Activated T-cell treated with anti-CD3 and anti-CD28 coated beads, Interleukin-2, amount 50 U/mL, for 48 hours (primary cell): ENCODE data around the gene HLA-DQB1.

Source experiments
- DNase-seq, 2 experiments: peaks; one replicate each; pipeline ENCODE4 v3.0.0-alpha.2; 2020

Gene HLA-DQB1

DNA sequence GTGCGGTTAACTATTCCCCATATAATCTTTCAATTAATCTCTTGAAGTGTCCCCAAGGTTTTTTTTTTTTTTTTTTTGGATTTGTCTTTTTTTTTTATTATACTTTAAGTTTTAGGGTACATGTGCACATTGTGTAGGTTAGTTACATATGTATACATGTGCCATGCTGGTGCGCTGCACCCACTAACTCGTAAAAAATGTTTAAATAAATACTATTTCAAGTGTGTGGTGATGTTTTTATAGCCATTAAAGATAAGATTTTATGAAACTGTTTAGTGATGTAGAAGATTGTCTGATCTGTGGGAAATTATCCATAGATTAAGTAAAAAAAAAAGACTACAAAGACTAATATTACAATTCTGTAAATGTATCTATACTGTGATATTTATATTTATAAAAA, 41.9 kb downstream of the HLA-DQB1 start:
- DNase-seq = no peak

DNA sequence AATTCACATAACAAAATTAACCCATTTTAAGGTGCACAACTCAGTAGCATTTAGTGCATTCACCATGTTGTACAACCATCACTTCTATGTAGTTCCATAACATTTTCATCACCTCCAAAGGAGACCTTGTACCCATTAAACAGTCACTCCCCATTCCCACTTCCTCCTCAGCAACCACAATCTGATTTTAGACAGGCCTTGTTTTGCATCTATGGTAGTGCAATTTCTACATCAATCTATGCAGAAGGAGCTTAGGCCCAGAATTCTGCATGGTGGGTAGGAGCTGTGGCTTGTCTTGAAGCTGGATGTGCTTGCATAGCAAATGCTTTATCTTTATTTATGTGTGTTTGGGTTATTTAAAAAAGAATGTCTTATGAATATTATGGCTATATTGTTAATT, 42.8 kb downstream of the HLA-DQB1 start:
- DNase-seq = no peak

DNA sequence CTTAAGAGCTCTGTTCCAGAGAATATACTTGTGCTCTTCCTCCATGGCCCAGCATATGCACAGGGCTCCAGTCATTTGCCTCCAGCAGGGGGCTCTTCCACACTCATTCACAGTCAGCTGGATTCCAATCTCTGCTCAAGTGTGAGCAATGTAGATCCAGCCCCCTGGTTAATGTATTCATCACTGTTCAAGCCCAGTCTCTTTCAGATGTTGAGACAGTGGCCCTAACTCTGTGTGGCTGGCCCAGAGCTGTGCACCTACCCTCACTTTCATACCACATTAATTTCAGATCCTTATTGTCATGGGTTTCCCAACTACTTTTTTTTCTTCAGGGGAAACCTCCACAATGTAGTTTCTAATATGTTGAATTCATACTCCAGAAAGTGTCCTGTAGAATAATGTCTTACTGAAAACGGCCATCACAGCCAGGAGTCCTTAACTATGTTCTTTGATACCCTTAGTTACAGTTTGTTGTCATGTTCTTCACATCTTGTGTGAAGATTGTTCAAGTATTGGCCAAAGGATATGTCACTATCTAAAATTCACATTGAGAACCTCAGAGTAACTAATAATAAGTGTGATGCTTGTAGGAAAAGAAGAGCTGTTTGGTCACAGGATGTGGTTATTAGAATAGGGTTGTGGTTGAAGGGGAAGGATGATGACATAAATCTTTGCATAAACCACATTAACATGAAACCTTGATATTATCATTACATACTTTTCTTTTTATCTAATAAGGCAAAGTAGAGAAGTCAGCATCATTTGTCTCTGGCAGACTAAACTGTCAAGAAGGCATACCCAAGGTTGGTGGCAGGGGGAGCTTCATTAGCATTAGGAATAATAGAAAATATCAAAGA, 43.7 kb downstream of the HLA-DQB1 start:
- DNase-seq = peak; percentile 55 to 63

DNA sequence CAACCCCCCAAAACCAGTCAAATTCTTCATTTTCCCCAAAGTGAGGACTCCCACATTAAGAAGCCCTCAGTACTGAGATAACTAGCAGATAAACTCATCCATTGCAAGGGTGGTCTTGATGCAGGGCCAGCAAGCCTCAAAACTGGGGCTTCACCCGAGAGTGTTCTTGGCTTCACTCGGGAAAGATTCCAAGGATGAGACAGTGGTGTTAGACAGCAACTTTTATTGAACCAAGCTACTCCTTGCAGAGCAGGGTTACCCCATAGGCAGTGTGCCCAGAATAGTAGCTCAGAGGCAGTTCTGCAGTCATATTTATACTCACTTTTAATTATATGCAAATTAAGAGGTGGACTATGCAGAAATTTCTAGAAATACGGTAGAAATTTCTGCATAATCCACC, 45.1 kb downstream of the HLA-DQB1 start:
- DNase-seq = no peak

DNA sequence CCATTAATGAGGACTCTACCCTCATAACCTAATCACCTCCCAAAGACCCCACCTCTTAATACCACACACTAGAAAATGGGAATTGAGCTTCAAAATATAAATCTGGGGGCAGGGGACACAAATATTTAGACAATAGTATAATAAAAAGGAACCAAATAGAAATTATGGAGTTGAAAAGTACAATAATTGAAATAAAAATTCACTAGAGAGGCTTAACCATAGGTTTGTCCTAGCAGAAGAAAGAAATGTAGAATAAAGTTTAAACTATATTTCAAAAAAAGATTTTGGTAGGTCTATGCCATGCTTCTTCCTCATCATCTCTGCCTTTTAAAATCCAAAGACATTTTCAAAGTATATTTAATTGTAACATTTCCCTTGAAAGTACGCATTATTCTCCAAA, 48.7 kb downstream of the HLA-DQB1 start:
- no peak for DNase-seq

DNA sequence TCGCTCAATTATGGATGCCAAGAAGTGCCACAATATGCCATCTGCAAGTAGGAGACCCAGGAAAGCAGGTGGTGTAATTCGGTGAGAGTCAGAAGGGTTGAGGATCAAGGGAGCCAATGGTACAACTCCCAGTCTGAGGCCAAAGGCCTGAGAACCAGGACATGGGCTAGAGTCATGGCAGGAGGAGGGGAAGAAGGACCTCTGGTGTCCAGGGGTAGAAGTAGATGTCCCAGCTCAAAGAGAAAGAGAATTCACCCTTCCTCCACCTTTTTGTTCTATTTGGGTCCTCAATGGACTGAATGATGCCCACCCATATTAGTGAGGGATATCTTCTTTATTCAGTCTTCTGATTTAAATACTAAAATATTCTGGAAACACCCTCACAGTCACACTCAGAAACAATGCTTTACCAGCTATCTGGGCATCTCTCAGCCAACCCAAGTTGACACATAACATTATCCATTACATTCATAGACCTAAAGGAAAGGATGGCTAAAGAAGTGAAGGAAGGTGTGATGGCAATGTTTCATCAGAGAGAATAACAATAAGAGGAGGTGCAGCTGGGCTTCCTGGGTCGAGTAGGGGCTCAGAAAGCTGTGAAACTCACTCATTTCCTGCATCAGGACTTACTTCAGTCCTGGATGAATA, 50.4 kb downstream of the HLA-DQB1 start:
- no peak for DNase-seq

DNA sequence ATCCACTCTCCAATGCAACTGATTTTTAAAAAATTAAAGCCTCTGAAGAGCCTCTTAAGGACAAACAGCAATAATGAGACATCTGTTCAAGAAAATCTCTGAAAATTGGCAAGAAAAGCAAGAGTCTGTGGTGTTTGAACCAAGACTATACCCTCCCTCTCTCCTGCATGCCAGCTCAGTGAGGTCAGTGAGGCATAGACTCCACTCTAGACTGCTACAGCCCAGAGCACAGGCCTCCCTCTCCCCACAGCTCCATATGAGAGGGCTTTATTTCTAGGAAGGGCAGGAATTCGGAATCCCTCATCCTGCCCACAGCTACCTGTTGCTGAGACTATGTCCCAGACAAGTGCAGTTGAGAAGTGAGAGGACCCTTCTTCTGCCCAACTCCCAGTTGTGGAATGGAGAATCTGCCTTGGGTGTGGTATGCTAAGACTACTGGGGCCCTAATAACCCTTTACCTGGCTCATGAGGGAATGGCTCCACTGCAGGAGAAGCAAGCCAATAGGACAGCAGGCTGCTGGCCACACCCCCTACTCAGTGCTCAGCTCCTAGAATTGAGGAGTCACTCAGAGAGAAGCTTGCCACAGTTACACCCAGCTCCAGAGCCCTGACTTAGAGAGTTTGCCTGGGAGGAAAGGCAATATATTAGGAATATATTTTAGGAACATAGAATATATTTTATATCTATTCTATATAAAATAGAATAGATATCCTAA, 51.9 kb downstream of the HLA-DQB1 start:
- DNase-seq = no peak

DNA sequence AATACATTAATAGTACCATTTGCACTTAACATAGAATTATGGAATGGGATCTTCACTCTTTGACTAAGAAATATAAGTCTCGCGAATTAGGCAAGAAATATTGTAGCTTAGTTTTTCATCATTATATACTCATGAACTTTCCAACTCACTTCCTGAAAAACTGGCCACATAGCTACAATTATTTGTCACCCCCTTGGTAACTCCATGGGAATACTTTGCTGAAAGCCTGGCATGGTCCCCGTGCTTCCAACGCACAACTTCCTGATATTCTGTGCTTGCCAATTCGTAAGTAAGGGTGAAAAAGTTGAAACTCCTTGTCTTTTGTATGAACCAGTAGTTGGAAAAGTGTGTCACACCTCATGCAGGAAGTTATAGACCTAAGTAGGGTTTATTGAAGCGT, 53.0 kb downstream of the HLA-DQB1 start:
- no peak for DNase-seq

DNA sequence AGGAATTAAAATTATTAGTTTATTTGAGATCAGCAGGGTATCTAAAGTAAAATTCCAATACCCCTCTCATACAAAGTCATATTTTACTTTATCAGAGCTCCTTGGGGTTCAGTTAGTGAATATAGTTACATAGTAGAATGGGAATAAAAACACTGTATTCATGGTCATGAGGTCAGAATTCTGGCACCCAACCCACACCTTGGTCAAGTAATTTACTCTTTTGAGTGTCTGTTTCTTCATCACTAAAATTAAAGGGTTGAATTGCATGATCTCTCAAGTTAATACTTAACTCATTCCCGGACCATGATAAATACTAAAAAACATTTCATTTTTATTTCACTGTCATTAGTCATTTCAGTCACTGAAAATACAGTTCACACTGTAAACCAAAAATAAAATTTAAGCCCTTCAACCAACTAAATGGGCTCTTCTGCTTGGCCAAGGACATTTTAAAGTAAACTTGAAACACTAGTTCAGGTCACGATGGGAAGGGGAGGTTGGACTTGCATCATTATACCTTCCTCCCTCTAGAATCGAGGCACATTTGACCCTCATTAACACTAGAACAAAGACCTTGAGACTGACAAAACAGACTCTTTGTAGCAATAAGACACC, 55.7 kb downstream of the HLA-DQB1 start:
- DNase-seq = no peak

DNA sequence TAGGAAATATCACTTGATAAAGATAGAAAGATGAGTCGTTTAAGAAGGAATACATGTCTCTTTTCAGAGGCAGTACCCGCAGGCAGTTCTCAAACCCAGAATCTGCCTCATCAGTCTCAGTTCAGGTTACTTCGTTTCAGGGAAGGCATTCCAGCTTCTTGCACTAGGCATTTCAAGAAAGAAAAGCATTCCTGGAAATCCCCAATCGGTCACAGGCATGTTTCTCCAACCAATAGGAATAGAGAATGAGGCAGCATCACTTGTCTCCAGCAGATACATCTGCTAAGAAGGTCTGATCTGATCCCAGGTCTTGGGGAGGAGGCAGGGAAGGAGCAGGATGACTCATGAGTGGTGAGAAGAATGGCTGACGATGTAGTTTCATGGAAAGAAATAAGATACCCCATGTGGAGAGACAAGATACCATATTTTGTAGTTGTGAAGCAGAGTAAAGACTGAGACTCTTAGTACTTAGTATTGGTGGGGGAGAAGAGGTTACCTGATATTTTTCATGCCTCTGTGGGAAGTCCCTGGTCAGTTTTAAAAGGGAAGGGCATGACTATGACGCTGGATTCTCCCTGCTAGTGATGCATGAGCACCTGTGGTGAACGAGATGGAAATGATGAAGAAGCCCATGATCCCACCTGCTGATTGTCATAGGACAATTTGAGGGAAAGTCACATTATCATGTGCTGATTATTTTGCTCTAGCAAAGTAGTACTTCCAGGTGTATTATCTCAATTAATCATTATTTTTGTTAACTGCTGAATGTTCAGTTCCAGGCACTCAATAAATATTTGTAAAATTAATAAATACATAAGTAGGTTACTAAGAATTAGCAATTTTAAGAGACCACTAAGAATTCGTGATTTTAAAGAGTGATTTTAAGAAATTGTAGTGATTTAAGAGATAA, 56.5 kb downstream of the HLA-DQB1 start:
- peak; percentile 29 to 31 for DNase-seq
